GM19025 (cell line): ENCODE results near the gene TRRAP.

Experiments used
- ATAC-seq: cut with Tn5 transposase; IDR thresholded peaks from one replicate; pipeline ENCODE4 v1.9.1; 2021; ENCODE audit warnings: mild to moderate bottlenecking, low read depth, moderate library complexity; ENCODE audit not compliant: unreplicated experiment

TRRAP gene

GRCh38 chr7:98981701-98982100 is 103.4 kb downstream of the TRRAP start:
- ATAC-seq, result no peak

GRCh38 chr7:98982686-98983085 is 104.4 kb downstream of the TRRAP start:
- ATAC-seq, result no peak

- no peak for ATAC-seq
Measured at GRCh38 chr7:98984126-98984525, 105.8 kb downstream of the TRRAP start.

GRCh38 chr7:98985406-98985805 is 107.1 kb downstream of the TRRAP start:
- ATAC-seq, result no peak

- ATAC-seq, result no peak
Measured at GRCh38 chr7:98985945-98986344, 107.6 kb downstream of the TRRAP start.

- ATAC-seq, result no peak
Measured at GRCh38 chr7:98988641-98989040, 110.3 kb downstream of the TRRAP start.

GRCh38 chr7:98990356-98990755 is 112.0 kb downstream of the TRRAP start:
- no peak for ATAC-seq

- ATAC-seq, result no peak
Measured at GRCh38 chr7:98991141-98991540, 112.8 kb downstream of the TRRAP start.

GRCh38 chr7:98992076-98992475 is 113.7 kb downstream of the TRRAP start:
- no peak for ATAC-seq

- no peak for ATAC-seq
Measured at GRCh38 chr7:98993024-98993897, 114.9 kb downstream of the TRRAP start.

- ATAC-seq, result no peak
Measured at GRCh38 chr7:98994046-98994944, 116.0 kb downstream of the TRRAP start.

GRCh38 chr7:98995111-98995510 is 116.8 kb downstream of the TRRAP start:
- no peak for ATAC-seq

- ATAC-seq, result no peak
Measured at GRCh38 chr7:98995523-98996149, 117.3 kb downstream of the TRRAP start.

GRCh38 chr7:98996150-98996552 is 117.8 kb downstream of the TRRAP start:
- ATAC-seq, result no peak

- ATAC-seq, result no peak
Measured at GRCh38 chr7:98997846-98998245, 119.5 kb downstream of the TRRAP start.

GRCh38 chr7:98998821-98999725 is 120.7 kb downstream of the TRRAP start:
- no peak for ATAC-seq

GRCh38 chr7:99000196-99000903 is 122.0 kb downstream of the TRRAP start:
- ATAC-seq, result no peak

GRCh38 chr7:99000904-99001465 is 122.7 kb downstream of the TRRAP start:
- no peak for ATAC-seq
